HEK293 (cell line): ENCODE data around the gene MYD88.
A peak's percentile ranks its signal among the peaks of the same experiment; 100 is the strongest.

Source experiments
- CTCF ChIA-PET: fragments of 350-600 bp; formaldehyde crosslinking; extraction: SDS; loops from one replicate; lab custom pipeline; 2021; ENCODE audit warnings: antibody characterized with exemption; lab: Yijun Ruan, JAX
- POLR2A ChIA-PET: fragments of 300-600 bp; formaldehyde crosslinking; extraction: SDS; loops from one replicate; lab custom pipeline; 2020; ENCODE audit warnings: antibody characterized with exemption, inconsistent platforms; lab: Yijun Ruan, JAX
- H3K27ac ChIP-seq: fragments of 200-500 bp; sonication (Bioruptor generic); 2 replicates; pipeline ENCODE4 v1.5.1; 2014; ENCODE audit warnings: low read depth, low read length, control low read depth, inconsistent platforms; ENCODE audit errors: extremely low read depth
- H3K36me3 ChIP-seq, 2 experiments: fragments of 200-500 bp in 1 of 2; sonication (Bioruptor generic) in 1 of 2; 1 replicate in 1 of 2; 2 replicates in 1 of 2; pipeline ENCODE4 v1.5.1; 2014 to 2017; ENCODE audit warnings: inconsistent platforms in 2 of 2, low read length in 2 of 2; ENCODE audit not compliant: control insufficient read depth in 2 of 2, insufficient read depth in 1 of 2
- H3K4me1 ChIP-seq: fragments of 200-500 bp; sonication (Bioruptor generic); 2 replicates; pipeline ENCODE4 v1.5.1; 2014; ENCODE audit warnings: mild to moderate bottlenecking, low read length, inconsistent platforms; ENCODE audit not compliant: control insufficient read depth, insufficient read depth
- H3K4me3 ChIP-seq: 2 replicates; pipeline ENCODE4 v1.5.1; 2011; ENCODE audit warnings: low read depth, mild to moderate bottlenecking, control low read depth, low read length, moderate library complexity
- H3K9me3 ChIP-seq: fragments of 200-500 bp; sonication (Bioruptor generic); 2 replicates; pipeline ENCODE4 v1.5.1; 2014; ENCODE audit warnings: low read depth, low read length, inconsistent platforms; ENCODE audit not compliant: control insufficient read depth, insufficient read depth
- EGR2 ChIP-seq: fragments of 450-650 bp; formaldehyde crosslinking; IDR thresholded peaks from 2 replicates; pipeline ENCODE4 v1.5.1; 2016; ENCODE audit warnings: low read depth, missing biosample characterization, missing genetic modification characterization
- HOXC10 ChIP-seq: sonication (generic); formaldehyde crosslinking; IDR thresholded peaks from 2 replicates; pipeline ENCODE4 v1.8.1; 2023; ENCODE audit warnings: mild to moderate bottlenecking, missing genetic modification reagents
- PRDM6 ChIP-seq: fragments of 450-650 bp; formaldehyde crosslinking; IDR thresholded peaks from 2 replicates; pipeline ENCODE4 v1.5.1; 2017; ENCODE audit warnings: missing biosample characterization, missing genetic modification characterization
- ZBTB10 ChIP-seq: fragments of 450-650 bp; formaldehyde crosslinking; IDR thresholded peaks from 2 replicates; pipeline ENCODE4 v1.5.1; 2016; ENCODE audit warnings: missing biosample characterization, missing genetic modification characterization
- ZBTB44 ChIP-seq: fragments of 450-650 bp; IDR thresholded peaks from 2 replicates; pipeline ENCODE4 v1.5.1; 2018; ENCODE audit warnings: missing biosample characterization, mild to moderate bottlenecking, missing genetic modification characterization
- ZNF112 ChIP-seq: fragments of 450-650 bp; formaldehyde crosslinking; IDR thresholded peaks from 2 replicates; pipeline ENCODE4 v1.5.0; 2017; ENCODE audit warnings: missing biosample characterization, missing genetic modification characterization
- ZNF121 ChIP-seq: fragments of 450-650 bp; formaldehyde crosslinking; IDR thresholded peaks from 2 replicates; pipeline ENCODE4 v1.5.1; 2016; ENCODE audit warnings: missing biosample characterization, missing genetic modification characterization
- ZNF132 ChIP-seq: fragments of 450-650 bp; formaldehyde crosslinking; IDR thresholded peaks from 2 replicates; pipeline ENCODE4 v1.5.1; 2017; ENCODE audit warnings: missing biosample characterization, missing genetic modification characterization, borderline replicate concordance
- ZNF148 ChIP-seq: fragments of 450-650 bp; formaldehyde crosslinking; IDR thresholded peaks from 2 replicates; pipeline ENCODE4 v1.5.0; 2017; ENCODE audit warnings: missing biosample characterization, missing genetic modification characterization, borderline replicate concordance
- ZNF184 ChIP-seq: fragments of 450-650 bp; IDR thresholded peaks from 2 replicates; pipeline ENCODE4 v1.5.1; 2018; ENCODE audit warnings: missing biosample characterization, mild to moderate bottlenecking, missing genetic modification characterization
- ZNF2 ChIP-seq: fragments of 450-650 bp; formaldehyde crosslinking; IDR thresholded peaks from 2 replicates; pipeline ENCODE4 v1.5.1; 2016; ENCODE audit warnings: missing biosample characterization, missing genetic modification characterization
- ZNF221 ChIP-seq: fragments of 450-650 bp; formaldehyde crosslinking; IDR thresholded peaks from 2 replicates; pipeline ENCODE4 v1.5.1; 2017; ENCODE audit warnings: missing biosample characterization, missing genetic modification characterization, borderline replicate concordance
- ZNF37A ChIP-seq: fragments of 450-650 bp; IDR thresholded peaks from 2 replicates; pipeline ENCODE4 v1.5.1; 2018; ENCODE audit warnings: missing biosample characterization, missing genetic modification characterization
- ZNF423 ChIP-seq: fragments of 450-650 bp; formaldehyde crosslinking; IDR thresholded peaks from 2 replicates; pipeline ENCODE4 v1.5.1; 2016; ENCODE audit warnings: missing biosample characterization, missing genetic modification characterization
- ZNF433 ChIP-seq: fragments of 450-650 bp; formaldehyde crosslinking; IDR thresholded peaks from 2 replicates; pipeline ENCODE4 v1.5.1; 2016; ENCODE audit warnings: missing biosample characterization, missing genetic modification characterization, low read depth
- ZNF571 ChIP-seq: fragments of 450-650 bp; formaldehyde crosslinking; IDR thresholded peaks from 2 replicates; pipeline ENCODE4 v1.5.0; 2017; ENCODE audit warnings: missing biosample characterization, missing genetic modification characterization
- ZNF596 ChIP-seq: fragments of 450-650 bp; IDR thresholded peaks from 2 replicates; pipeline ENCODE4 v1.5.0; 2018; ENCODE audit warnings: missing biosample characterization, mild to moderate bottlenecking, missing genetic modification characterization, moderate library complexity
- ZNF639 ChIP-seq: fragments of 450-650 bp; formaldehyde crosslinking; IDR thresholded peaks from 2 replicates; pipeline ENCODE4 v1.5.1; 2016; ENCODE audit warnings: missing biosample characterization, missing genetic modification characterization
- ZNF660 ChIP-seq: fragments of 450-650 bp; IDR thresholded peaks from 2 replicates; pipeline ENCODE4 v1.5.1; 2018; ENCODE audit warnings: missing biosample characterization, mild to moderate bottlenecking, missing genetic modification characterization
- ZNF692 ChIP-seq: fragments of 450-650 bp; formaldehyde crosslinking; IDR thresholded peaks from 2 replicates; pipeline ENCODE4 v1.5.1; 2016; ENCODE audit warnings: missing biosample characterization, missing genetic modification characterization
- ZSCAN23 ChIP-seq: fragments of 450-650 bp; formaldehyde crosslinking; IDR thresholded peaks from 2 replicates; pipeline ENCODE4 v1.5.1; 2016; ENCODE audit warnings: missing biosample characterization, missing genetic modification characterization

The MYD88 gene

GRCh38 chr3:38154033-38154494, 15.6 kb downstream of the MYD88 start (continued):
- peak; percentile 99 for TF ChIP-seq PRDM6 (tag by site-specific recombination)

GRCh38 chr3:38154625-38155255, 16.3 kb downstream of the MYD88 start:
- Histone ChIP-seq H3K4me3 (no peak overlapping the region), H3K4me1 (peaks cover 4% of the 10 kb centered on the region; the same call in 1 of the 2 replicates), H3K27ac (no peak overlapping the region), H3K9me3 (no peaks in the 10 kb centered on the region), H3K36me3 (no peaks in the 10 kb centered on the region)
- TF ChIP-seq ZNF660, result 0 out of 2 replicates have a peak, but pooled peaks have one; percentile 67
- TF ChIP-seq ZNF596 (tag by site-specific recombination), result no peak
- ChIA-PET POLR2A (interaction anchor here (1.2 to 1.6 kb wide), 2 partner anchors 10 to 18 kb away, joined by 3 to 5 read pairs; partner anchors contain the start of genes ACAA1 and OXSR1), CTCF (interaction anchor here (0.8 to 1.5 kb wide), 2 partner anchors 8 to 12 kb away, joined by 3 to 5 read pairs; no protein-coding TSS in a partner anchor)

- Histone ChIP-seq H3K4me1 (peaks cover 4% of the 10 kb centered on the region; the same call in 1 of the 2 replicates), H3K27ac (no peak overlapping the region), H3K36me3 (no peaks in the 10 kb centered on the region), H3K4me3 (no peak overlapping the region), H3K9me3 (no peaks in the 10 kb centered on the region)
- ChIA-PET CTCF (no interaction called here), POLR2A (no interaction called here)
- TF ChIP-seq ZNF148, result no peak
- TF ChIP-seq ZSCAN23, result no peak
- TF ChIP-seq ZNF423 (tag by site-specific recombination), result no peak
- TF ChIP-seq ZNF37A (tag by site-specific recombination), result no peak
- no peak for TF ChIP-seq ZNF132 (tag by site-specific recombination)
- no peak for TF ChIP-seq ZNF2 (tag by site-specific recombination)
- no peak for TF ChIP-seq EGR2 (tag by site-specific recombination)
- TF ChIP-seq ZNF692 (tag by site-specific recombination), result no peak
- TF ChIP-seq HOXC10 (CRISPR knock-in tag), result no peak
- TF ChIP-seq ZNF639, result no peak
- TF ChIP-seq ZBTB10 (tag by site-specific recombination), result no peak
- no peak for TF ChIP-seq ZBTB44 (tag by site-specific recombination)
- TF ChIP-seq ZNF433 (tag by site-specific recombination), result no peak
- TF ChIP-seq ZNF184, result no peak
- TF ChIP-seq ZNF571, result no peak
- no peak for TF ChIP-seq ZNF112 (tag by site-specific recombination)
- no peak for TF ChIP-seq ZNF121 (tag by site-specific recombination)
- no peak for TF ChIP-seq ZNF221
Observed at GRCh38 chr3:38155825-38156224, 17.4 kb downstream of the MYD88 start.
